SHP77 (cell line): ENCODE results near the gene ENAH.
"Not testable (repeated sequence)": the region's sequence is repeated elsewhere in the genome, so short reads cannot be mapped to it uniquely, and the experiment has no call there.

Experiments
- DNase-seq, 2 experiments: peaks; one replicate each; lab custom pipeline; 2025; lab: John Stamatoyannopoulos, UW

ENAH gene

GRCh38 chr1:225644666-225645065 lies 8.3 kb downstream of the ENAH start:
- no peak for DNase-seq

- no peak for DNase-seq
Measured at GRCh38 chr1:225642177-225642576, 10.7 kb downstream of the ENAH start.

- DNase-seq = no peak
Measured at GRCh38 chr1:225638853-225639252, 14.1 kb downstream of the ENAH start.

- no peak for DNase-seq
Measured at GRCh38 chr1:225637651-225638199, 15.2 kb downstream of the ENAH start.

- DNase-seq = not testable (repeated sequence)
Measured at GRCh38 chr1:225636992-225637391, 15.9 kb downstream of the ENAH start.

- no peak for DNase-seq
Measured at GRCh38 chr1:225635649-225636048, 17.3 kb downstream of the ENAH start.

GRCh38 chr1:225632836-225633235 lies 20.1 kb downstream of the ENAH start:
- DNase-seq = not testable (repeated sequence)

- DNase-seq = no peak
Measured at GRCh38 chr1:225631021-225631663, 21.8 kb downstream of the ENAH start.

GRCh38 chr1:225629483-225629882 lies 23.4 kb downstream of the ENAH start:
- no peak for DNase-seq

- DNase-seq = not testable (repeated sequence)
Measured at GRCh38 chr1:225628794-225629193, 24.1 kb downstream of the ENAH start.

GRCh38 chr1:225627304-225627947 lies 25.5 kb downstream of the ENAH start:
- no peak for DNase-seq

GRCh38 chr1:225626698-225627097 lies 26.2 kb downstream of the ENAH start:
- DNase-seq = no peak

- DNase-seq = no peak
Measured at GRCh38 chr1:225617956-225618355, 35.0 kb downstream of the ENAH start.

GRCh38 chr1:225617479-225617878 lies 35.4 kb downstream of the ENAH start:
- DNase-seq = no peak

- DNase-seq = not testable (repeated sequence)
Measured at GRCh38 chr1:225615403-225615790, 37.5 kb downstream of the ENAH start.

- no peak for DNase-seq
Measured at GRCh38 chr1:225613006-225613405, 39.9 kb downstream of the ENAH start.

- DNase-seq = no peak
Measured at GRCh38 chr1:225612287-225612686, 40.6 kb downstream of the ENAH start.

- no peak for DNase-seq
Measured at GRCh38 chr1:225611537-225612223, 41.2 kb downstream of the ENAH start.

- no peak for DNase-seq
Measured at GRCh38 chr1:225610539-225610938, 42.4 kb downstream of the ENAH start.

GRCh38 chr1:225608014-225608796 lies 44.7 kb downstream of the ENAH start:
- DNase-seq = no peak

- DNase-seq = no peak
Measured at GRCh38 chr1:225607355-225607754, 45.6 kb downstream of the ENAH start.
